HepG2 (cell line): ENCODE results near the gene SYCE1L. TPM values are rescaled to one million over a fixed set of nuclear protein-coding genes. Genes with fewer than 3 reads are reported as not detected.

Source experiments
- CBX5 ChIP-seq: sonication (generic); formaldehyde crosslinking; IDR thresholded peaks from 2 replicates; pipeline ENCODE4 v1.4.0; 2020; ENCODE audit warnings: missing genetic modification reagents, borderline replicate concordance
- FOXO1 ChIP-seq: sonication (generic); formaldehyde crosslinking; IDR thresholded peaks from 2 replicates; pipeline ENCODE4 v1.4.0; 2020; ENCODE audit warnings: missing genetic modification reagents
- HES4 ChIP-seq: sonication (generic); formaldehyde crosslinking; IDR thresholded peaks from 2 replicates; pipeline ENCODE4 v1.9.0; 2021; ENCODE audit warnings: mild to moderate bottlenecking, missing genetic modification reagents, borderline replicate concordance
- LCORL ChIP-seq, 2 experiments: fragments of 450-650 bp in 1 of 2; sonication (generic) in 1 of 2; formaldehyde crosslinking in 1 of 2; IDR thresholded peaks; 2 replicates each; pipeline versions ENCODE4 v1.5.0 to v1.6.1; 2017 to 2020; ENCODE audit warnings: antibody characterized with exemption in 1 of 2, missing genetic modification reagents in 1 of 2
- MAFF ChIP-seq: IDR thresholded peaks from 2 replicates; pipeline ENCODE4 v1.6.1; 2011; ENCODE audit warnings: low read depth, low read length, improper control_type of control experiment
- NR2F6 ChIP-seq, 2 experiments: IDR thresholded peaks; 2 replicates each; pipeline ENCODE4 v1.6.1; 2016; ENCODE audit warnings: antibody characterized with exemption in 1 of 2, mild to moderate bottlenecking in 1 of 2
- PHF5A ChIP-seq: IDR thresholded peaks from one replicate; pipeline ENCODE4 v1.6.1; 2018; ENCODE audit warnings: low read depth, missing genetic modification reagents; ENCODE audit not compliant: unreplicated experiment
- PLRG1 ChIP-seq: fragments of 450-650 bp; conservative IDR thresholded peaks from 2 replicates; pipeline ENCODE4 v1.6.1; 2016
- POLR2G ChIP-seq: fragments of 200-400 bp; formaldehyde crosslinking; IDR thresholded peaks from 2 replicates; pipeline ENCODE4 v1.6.1; 2018; ENCODE audit warnings: mild to moderate bottlenecking, low read depth, low read length, moderate library complexity
- TBL1XR1 ChIP-seq: fragments of 150-350 bp; IDR thresholded peaks from 2 replicates; pipeline ENCODE4 v1.6.1; 2014; ENCODE audit warnings: borderline replicate concordance, low read length; ENCODE audit not compliant: partially characterized antibody
- ZBTB44 ChIP-seq: sonication (generic); formaldehyde crosslinking; IDR thresholded peaks from 2 replicates; pipeline ENCODE4 v1.4.0; 2020; ENCODE audit warnings: missing genetic modification reagents
- ZNF260 ChIP-seq: sonication (generic); formaldehyde crosslinking; IDR thresholded peaks from 2 replicates; pipeline ENCODE4 v1.4.0; 2020; ENCODE audit warnings: missing genetic modification reagents, low read depth, mild to moderate bottlenecking, borderline replicate concordance
- ZNF329 ChIP-seq: sonication (generic); formaldehyde crosslinking; IDR thresholded peaks from 2 replicates; pipeline ENCODE4 v1.9.0; 2021; ENCODE audit warnings: low read depth, mild to moderate bottlenecking, missing genetic modification reagents
- ZNF496 ChIP-seq: sonication (generic); formaldehyde crosslinking; IDR thresholded peaks from 2 replicates; pipeline ENCODE4 v1.8.1; 2023; ENCODE audit warnings: mild to moderate bottlenecking, moderate library complexity, missing genetic modification reagents; ENCODE audit not compliant: insufficient replicate concordance
- ZNF557 ChIP-seq: sonication (generic); formaldehyde crosslinking; IDR thresholded peaks from 2 replicates; pipeline ENCODE4 v1.4.0; 2020; ENCODE audit warnings: missing genetic modification reagents
- ZNF609 ChIP-seq: sonication (generic); formaldehyde crosslinking; IDR thresholded peaks from 2 replicates; pipeline ENCODE4 v1.4.0; 2020; ENCODE audit warnings: mild to moderate bottlenecking, missing genetic modification reagents, borderline replicate concordance
- ZNF839 ChIP-seq: sonication (generic); formaldehyde crosslinking; IDR thresholded peaks from 2 replicates; pipeline ENCODE4 v1.4.0; 2020; ENCODE audit warnings: missing genetic modification reagents, mild to moderate bottlenecking, borderline replicate concordance
- polyA plus RNA-seq, 8 experiments: library from polyadenylated mRNA; depleted of rRNA in 3 of 8; stranded (reverse) in 7 of 8; unstranded in 1 of 8; fragments of >200 nt; fragmentation: Illumina TruSeq in 4 of 8; extraction: Trizol in 4 of 8; gene quantifications; 2 replicates each; pipeline versions ENCODE4 v1.2.1 to v1.2.3, GENCODE V29; 2011 to 2016; ENCODE audit warnings: low read depth in 4 of 8, missing spikeins in 1 of 8, mixed read lengths in 1 of 8; ENCODE audit not compliant: insufficient read depth in 1 of 8
- total RNA-seq, 5 experiments: library from RNA; depleted of rRNA; stranded (reverse); fragments of >200 nt; fragmentation: Illumina TruSeq; extraction: Trizol; gene quantifications; 2 replicates each; pipeline ENCODE4 v1.2.3, GENCODE V29; 2016; ENCODE audit warnings: low read depth in 1 of 5
- TF ChIP-seq, protein P1 (sequence below): sonication (generic); formaldehyde crosslinking; IDR thresholded peaks from 2 replicates; pipeline ENCODE4; 2020; ENCODE audit warnings: missing genetic modification reagents, mild to moderate bottlenecking, borderline replicate concordance
- TF ChIP-seq, protein P2 (sequence below): IDR thresholded peaks from 2 replicates; pipeline ENCODE4 v1.6.1; 2016; ENCODE audit warnings: mild to moderate bottlenecking

Gene SYCE1L
- total and polyA plus RNA-seq, 2 of the 13 experiments (the other 11 are each of a cell fraction or from before 2014, with no cell fraction given), result 0.22 TPM; not detected in 1

DNA sequence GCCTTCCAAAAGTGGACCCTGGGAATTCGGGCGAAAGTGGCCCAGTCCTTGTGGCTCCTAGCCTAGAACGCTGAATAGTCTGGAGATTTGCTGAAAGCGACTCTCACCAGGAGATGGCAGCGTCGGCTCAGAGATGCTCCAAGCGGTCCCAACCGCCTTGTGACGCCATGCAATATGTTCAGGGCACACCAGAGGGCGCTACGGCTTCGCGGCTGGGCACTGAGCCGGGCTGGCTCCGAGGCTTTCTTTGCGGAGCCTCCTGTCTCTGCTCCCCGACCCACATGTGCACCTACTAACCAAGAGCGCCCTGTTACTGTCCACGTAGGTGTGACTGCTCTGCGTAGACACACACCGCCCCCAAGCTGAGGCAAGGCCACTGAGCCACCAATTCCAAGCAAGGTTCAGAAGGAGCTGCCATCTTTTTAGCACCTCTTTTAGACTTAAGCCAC is 36.9 kb downstream of the SYCE1L start (continued):
- TF ChIP-seq ZNF839, result peak; percentile 72; the same call in 1 of the 2 replicates
- no peak for TF ChIP-seq ZNF496 (CRISPR knock-in tag)
- TF ChIP-seq CBX5 (CRISPR knock-in tag), result peak; percentile 74; the same call in 1 of the 2 replicates
- TF ChIP-seq, protein P1, sequence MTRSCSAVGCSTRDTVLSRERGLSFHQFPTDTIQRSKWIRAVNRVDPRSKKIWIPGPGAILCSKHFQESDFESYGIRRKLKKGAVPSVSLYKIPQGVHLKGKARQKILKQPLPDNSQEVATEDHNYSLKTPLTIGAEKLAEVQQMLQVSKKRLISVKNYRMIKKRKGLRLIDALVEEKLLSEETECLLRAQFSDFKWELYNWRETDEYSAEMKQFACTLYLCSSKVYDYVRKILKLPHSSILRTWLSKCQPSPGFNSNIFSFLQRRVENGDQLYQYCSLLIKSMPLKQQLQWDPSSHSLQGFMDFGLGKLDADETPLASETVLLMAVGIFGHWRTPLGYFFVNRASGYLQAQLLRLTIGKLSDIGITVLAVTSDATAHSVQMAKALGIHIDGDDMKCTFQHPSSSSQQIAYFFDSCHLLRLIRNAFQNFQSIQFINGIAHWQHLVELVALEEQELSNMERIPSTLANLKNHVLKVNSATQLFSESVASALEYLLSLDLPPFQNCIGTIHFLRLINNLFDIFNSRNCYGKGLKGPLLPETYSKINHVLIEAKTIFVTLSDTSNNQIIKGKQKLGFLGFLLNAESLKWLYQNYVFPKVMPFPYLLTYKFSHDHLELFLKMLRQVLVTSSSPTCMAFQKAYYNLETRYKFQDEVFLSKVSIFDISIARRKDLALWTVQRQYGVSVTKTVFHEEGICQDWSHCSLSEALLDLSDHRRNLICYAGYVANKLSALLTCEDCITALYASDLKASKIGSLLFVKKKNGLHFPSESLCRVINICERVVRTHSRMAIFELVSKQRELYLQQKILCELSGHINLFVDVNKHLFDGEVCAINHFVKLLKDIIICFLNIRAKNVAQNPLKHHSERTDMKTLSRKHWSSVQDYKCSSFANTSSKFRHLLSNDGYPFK (CRISPR knock-in tag), result peak; percentile 73; the same call in 1 of the 2 replicates
- no peak for TF ChIP-seq ZNF329 (CRISPR knock-in tag)
- peak; percentile 75; the same call in 1 of the 2 replicates for TF ChIP-seq ZBTB44 (CRISPR knock-in tag)
- TF ChIP-seq ZNF609 (CRISPR knock-in tag), result no peak
- no peak for TF ChIP-seq POLR2G
- TF ChIP-seq MAFF, result peak; percentile 20; the same call in 1 of the 2 replicates
- TF ChIP-seq ZNF260 (CRISPR knock-in tag), result no peak
- no peak for TF ChIP-seq HES4
- TF ChIP-seq PHF5A, result no peak
- peak; percentile 68 for TF ChIP-seq FOXO1 (CRISPR knock-in tag)
- TF ChIP-seq TBL1XR1, result no peak
- no peak for TF ChIP-seq PLRG1
- TF ChIP-seq NR2F6 (IDR thresholded peaks at IDR 0.05), result no peak
- TF ChIP-seq NR2F6 (CRISPR knock-in tag; IDR thresholded peaks at IDR 0.05), result 0 out of 2 replicates have a peak, but pooled peaks have one; percentile 49
- no peak for TF ChIP-seq LCORL (IDR thresholded peaks at IDR 0.05)
- TF ChIP-seq LCORL (CRISPR knock-in tag; IDR thresholded peaks at IDR 0.05), result no peak
- TF ChIP-seq, protein P2, sequence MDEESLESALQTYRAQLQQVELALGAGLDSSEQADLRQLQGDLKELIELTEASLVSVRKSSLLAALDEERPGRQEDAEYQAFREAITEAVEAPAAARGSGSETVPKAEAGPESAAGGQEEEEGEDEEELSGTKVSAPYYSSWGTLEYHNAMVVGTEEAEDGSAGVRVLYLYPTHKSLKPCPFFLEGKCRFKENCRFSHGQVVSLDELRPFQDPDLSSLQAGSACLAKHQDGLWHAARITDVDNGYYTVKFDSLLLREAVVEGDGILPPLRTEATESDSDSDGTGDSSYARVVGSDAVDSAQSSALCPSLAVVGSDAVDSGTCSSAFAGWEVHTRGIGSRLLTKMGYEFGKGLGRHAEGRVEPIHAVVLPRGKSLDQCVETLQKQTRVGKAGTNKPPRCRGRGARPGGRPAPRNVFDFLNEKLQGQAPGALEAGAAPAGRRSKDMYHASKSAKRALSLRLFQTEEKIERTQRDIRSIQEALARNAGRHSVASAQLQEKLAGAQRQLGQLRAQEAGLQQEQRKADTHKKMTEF (CRISPR knock-in tag), result peak; percentile 54; the same call in 1 of the 2 replicates
- no peak for TF ChIP-seq ZNF557
